ENCODE data around the gene CDK1.

Gene CDK1

GRCh38 chr10:60778214-60778970 is at the start of gene CDK1:
Gene CDK1 (plus strand): TSS chr10:60778478. CDS start chr10:60780166, 1,688 bp downstream.
- peak; percentile 99 for DNase-seq

DNA sequence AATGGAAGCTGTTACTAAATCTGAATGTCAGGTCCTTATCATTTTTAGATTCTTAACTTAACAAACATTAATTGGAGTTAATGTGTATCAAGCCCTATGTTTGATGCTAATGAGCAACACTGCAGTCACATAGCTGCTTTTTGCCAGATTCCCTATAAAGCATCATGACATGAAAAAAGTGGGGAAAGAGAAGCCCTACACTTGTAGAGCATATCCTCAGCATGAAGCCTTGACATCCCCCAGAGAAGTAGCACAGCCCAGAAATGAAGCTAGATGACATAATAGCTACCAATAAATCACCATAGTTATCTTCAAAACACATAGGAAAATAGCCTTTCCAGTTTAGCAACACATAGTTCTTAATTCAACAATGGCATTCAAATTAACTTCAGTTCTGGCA is 49.2 kb upstream of the CDK1 start:
- no peak for DNase-seq

- no peak for DNase-seq
These were observed 47.0 kb upstream of the CDK1 start for GRCh38 chr10:60731134-60731885.

DNA sequence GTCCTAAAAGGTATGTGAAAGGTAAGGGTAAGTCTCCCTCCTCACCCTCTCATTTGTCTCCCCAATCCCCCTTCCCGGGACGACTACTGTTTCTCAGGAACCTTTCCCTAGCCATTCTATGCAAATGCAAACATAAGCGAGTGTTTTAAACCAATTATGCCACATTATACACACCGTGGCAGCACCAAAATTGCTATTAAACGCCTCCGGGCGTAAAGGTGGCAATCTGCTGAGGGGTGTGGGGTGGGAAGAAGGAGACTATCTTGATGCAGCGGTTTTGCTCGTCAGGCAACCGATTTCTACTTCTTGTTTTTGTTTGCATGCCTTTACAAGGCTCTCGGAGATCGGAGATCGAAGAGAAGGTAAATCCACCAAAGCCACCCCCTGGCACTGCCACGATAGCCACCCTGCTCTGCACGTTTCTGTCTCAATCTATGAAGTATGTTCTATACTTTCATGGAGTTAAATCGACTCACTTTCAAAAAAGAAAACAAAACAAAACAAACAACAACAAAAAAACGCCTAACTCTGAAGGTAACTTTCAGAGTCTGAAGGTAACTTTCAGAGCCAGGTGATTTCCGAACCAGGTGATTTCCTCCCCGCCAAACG is 46.0 kb upstream of the CDK1 start:
- DNase-seq: no peak

GRCh38 chr10:60732807-60733516 is 45.3 kb upstream of the CDK1 start:
- DNase-seq: peak; percentile 62

DNA sequence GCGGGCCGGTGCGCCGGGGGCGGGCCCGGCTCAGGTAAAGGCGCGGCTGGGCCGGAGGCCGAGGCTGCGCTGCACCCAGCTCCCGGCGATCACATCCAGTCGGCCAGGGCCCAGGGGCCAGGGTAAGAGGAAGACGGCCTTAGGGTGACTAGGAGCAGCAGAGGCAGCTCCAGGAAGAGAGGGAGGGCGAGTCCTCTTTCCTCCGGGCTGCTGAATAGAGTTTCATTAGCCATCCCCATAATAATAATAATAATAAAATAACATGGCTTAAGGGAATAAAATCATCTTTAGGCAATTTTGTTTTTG is 44.8 kb upstream of the CDK1 start:
- no peak for DNase-seq

DNA sequence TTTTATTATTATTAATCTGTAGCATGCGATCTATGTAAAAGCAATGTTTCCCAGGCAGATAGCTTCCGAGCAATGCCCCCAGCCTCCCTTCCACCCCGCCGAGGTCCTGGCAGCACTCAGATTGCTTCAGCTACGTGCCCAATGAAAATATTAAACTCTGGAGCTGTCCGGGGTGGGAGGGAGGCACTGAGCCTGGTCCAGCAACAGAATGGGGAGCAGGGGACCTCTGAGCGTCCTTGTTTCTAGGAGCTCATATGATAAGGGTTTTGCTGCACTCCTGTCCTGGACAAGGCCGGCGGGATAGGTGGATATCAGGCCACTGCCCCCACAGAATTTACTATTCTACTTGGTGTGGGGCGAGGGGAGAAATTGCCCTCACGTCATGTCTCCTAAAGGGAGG is 44.5 kb upstream of the CDK1 start:
- no peak for DNase-seq

DNA sequence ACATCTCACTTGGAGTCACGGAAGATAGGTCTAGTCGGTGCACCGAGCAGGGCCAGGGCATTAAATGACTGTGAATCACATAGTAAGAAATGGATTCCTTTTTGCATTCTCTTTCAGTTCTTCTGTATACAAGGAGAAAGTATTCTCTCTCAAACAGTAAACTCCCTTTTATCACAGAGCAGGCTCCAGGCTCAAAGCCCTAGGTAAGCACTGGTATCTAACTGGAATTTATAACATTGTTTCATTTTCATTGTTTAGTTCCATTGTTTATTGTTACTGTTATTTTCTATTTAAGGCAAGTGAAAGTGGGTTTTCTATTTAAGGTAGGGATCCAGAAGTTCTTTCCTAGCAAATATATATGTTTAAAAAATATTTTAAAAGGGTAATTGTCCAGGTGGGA is 44.1 kb upstream of the CDK1 start:
- no peak for DNase-seq

DNA sequence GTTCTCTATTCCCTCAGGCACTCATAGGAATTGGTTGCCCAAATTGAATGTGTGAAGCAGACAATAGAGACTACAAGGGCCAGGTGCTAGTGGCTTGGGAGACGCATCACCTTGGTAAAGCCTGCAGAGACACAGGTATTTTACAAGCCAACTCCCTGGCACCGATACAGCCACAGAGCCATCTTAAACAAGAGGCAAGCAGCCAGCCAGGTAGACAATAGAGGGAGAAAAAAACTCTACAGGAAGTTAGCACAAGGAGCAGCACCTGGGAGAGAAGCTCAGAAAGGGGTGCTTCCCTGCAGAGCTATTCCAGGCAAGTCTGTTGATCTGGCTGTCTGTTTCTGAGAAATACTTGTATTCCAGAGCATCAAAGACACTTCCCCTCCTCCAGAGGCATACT is 43.0 kb upstream of the CDK1 start:
- peak; percentile 26 for DNase-seq

DNA sequence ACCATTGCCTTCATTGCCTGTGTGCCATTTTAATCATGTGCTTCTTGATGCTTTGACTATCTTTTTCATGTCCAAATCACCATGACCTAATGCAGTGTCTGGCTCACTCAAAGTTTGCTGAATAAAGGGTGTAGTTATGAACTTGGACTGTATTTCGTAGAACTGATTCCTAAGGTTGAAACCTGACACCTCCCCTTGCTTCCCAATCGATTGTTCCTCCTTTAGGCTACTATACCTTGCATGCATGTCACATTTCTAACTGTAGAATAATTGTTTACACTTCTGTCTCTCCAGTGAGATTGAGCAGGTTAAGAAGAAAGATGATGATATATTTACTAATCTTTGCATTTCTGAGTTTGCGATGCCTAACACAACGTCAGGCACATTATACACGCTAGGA is 41.0 kb upstream of the CDK1 start:
- DNase-seq: no peak

DNA sequence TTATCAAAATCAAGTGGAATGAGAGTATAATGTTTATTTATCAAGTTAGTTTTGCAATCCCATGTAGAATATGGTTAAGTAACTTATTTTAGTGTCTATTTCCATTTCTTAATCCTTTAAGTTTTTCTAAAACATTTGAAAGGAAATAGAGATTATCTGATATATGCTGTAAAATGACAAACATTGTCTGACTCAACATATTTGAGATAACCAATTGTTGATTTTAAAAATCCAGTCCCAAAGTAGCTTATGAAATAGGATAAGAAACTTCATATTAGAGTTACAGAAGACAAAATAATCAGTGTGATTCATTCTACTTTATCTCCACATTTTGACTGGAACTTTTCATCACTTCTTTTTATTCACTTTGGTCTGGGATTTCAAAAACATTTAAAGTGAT is 38.7 kb upstream of the CDK1 start:
- no peak for DNase-seq

- DNase-seq: no peak
These were observed 35.8 kb upstream of the CDK1 start for GRCh38 chr10:60742512-60742911.

DNA sequence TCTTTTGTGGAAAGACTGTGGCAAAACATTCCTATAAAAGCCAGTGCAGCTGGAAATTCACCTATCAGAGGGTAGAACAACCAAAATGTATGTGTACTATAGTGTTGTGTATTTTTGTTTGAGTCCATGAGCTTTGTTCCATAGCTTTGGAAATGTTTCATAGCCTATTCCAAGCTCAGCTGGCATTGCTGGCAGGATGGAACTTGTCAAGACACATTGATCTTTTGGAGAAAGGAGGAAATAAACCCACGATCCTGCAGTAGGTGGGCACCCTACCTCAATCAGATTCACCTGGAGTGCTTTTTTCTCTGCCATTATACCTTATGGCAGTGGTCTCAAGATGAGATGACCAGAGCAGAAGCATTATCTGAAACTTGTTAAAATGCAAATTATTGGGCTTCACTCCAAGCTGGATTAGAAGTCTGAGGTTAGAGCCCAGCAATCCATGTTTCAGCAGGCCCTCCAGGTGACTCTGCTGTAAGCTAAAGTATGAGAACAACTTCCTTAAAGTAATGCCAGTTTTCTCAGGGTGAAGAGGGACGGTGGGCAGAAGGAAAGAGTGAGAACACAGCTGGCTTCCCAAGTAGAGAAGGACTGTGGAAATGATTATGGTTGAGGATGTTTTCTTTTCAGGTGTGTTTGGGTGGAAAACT is 30.3 kb upstream of the CDK1 start:
- DNase-seq: no peak

GRCh38 chr10:60753152-60753551 is 25.1 kb upstream of the CDK1 start:
- no peak for DNase-seq

- DNase-seq: no peak
These were observed 24.5 kb upstream of the CDK1 start for GRCh38 chr10:60753817-60754216.

- DNase-seq: no peak
These were observed 20.8 kb upstream of the CDK1 start for GRCh38 chr10:60757420-60757895.

DNA sequence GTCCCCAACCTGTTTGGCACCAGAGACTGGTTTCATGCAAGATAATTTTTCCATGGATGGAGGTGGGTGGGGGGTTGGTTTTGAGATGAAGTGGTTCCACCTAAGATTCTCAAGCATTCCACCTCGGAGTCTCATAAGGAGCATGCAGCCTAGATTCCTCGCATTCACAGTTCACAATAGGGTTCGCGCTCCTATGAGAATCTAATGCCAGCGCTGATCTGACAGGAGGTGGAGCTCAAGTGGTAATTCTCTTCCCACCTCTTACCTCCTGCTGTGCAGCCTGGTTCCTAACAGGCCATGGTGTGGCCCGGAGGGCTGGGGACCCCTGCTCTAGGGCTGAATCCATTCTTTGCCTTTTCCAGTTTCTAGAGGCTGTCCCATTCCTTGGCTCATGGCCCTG is 19.1 kb upstream of the CDK1 start:
- no peak for DNase-seq

DNA sequence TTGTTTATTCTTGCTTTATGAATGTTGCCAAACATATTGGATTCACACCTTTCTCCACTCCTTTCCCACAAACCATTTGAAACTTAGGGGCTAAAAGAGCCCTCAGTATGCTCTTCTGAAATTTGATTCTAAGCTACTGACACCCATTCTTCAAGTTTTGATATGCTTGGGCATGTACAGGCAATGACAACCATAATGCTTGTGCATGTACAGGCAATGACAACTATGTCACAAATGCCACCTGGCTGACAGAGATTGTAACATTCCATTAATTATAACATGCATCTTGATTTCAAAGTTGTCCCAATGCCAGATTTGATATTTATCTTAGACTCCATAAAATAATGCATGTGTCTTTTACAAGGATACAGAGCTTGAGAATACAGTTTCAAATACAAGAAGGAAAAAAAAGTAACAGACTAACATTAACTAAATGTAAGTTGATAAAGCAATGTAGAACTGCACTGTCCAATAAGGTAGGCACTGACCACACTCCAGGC is 17.5 kb upstream of the CDK1 start:
- DNase-seq: no peak

- DNase-seq: no peak
These were observed 15.7 kb upstream of the CDK1 start for GRCh38 chr10:60762554-60762953.

- no peak for DNase-seq
These were observed 10.9 kb upstream of the CDK1 start for GRCh38 chr10:60767424-60767823.

GRCh38 chr10:60769406-60769805 is 8.9 kb upstream of the CDK1 start:
- no peak for DNase-seq

DNA sequence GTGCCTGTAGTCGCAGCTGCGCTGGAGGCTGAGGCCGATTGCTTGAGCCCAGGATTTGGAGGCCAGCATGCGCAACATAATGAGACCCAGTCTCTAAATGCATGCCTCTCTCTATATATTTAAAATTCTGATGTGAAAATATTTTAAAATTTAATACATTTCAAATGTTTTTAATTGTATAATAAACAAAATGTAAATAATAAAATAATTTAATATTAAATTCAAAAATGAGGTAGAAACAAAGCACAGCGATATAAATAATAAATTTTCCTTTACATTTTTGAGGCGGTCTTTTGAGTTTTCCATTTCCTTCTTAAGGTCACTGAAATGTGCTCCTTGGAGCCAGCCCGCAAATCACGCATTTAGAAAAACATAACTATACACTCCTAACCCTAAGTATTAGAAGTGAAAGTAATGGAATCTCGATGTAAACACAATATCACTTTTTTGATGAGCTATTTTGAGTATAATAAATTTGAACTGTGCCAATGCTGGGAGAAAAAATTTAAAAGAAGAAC is 523 bp upstream of the CDK1 start:
- no peak for DNase-seq

All from DMS153 (cell line).